ENCODE data around the gene CCDC141.

CCDC141 gene

DNA sequence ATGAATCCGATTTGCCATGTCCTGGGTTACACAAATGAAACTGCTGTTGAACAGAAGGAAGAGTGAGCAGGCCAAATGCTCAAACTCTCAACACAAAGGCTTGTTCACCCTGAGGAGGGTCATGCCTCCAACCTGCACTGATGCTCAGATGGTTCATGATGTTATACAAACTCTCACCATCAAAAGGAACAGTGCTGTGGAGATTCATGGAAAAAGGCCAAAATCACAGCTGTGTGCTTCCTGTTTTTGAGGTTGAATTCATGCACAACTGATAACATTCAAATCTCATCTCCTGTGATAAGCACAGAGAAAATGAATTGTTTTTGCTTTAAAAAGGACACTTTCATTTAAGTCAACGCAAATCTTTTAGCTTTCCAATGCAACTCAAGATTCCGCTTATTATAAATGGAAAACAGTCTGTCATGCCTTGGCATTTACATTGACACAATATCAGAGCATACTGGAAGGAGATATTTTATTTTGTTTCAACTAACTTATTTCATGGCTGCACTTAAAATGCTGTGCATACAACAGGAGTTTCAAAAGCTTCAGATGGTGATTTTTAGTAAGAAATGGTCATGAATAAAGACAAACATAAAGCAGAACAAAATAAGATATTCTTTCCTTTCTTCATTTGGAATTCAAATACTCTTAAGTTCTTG, 220.5 kb downstream of the CCDC141 start:
- no peak for DNase-seq (ENCODE audit: low read depth in 3 of 3)

GRCh38 chr2:178828486-178828881, 221.5 kb downstream of the CCDC141 start:
- no peak for DNase-seq (ENCODE audit: low read depth in 3 of 3)

- DNase-seq (ENCODE audit: low read depth in 3 of 3) = no peak
Measured at GRCh38 chr2:178827739-178828485, 222.0 kb downstream of the CCDC141 start.

DNA sequence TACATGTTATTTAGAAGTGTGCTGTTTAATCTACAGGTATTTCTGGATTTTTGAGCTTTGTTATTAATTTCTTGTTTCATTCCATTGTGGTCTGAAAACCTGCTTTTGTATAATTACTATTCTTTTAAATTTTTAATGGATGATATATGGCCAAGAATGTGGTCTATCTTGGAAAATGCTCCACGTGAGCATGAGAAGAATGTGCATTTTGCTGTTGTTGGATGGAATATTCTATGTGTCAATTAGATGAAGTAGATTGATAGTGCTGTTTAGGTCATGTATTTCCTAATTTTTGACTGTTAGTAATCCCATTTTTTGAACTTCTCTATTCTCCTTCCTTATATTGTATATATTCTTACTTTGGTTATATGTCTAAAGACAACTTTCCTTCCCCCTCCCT, 222.8 kb downstream of the CCDC141 start:
- no peak for DNase-seq (ENCODE audit: low read depth in 3 of 3)

GRCh38 chr2:178825183-178825582, 224.8 kb downstream of the CCDC141 start:
- DNase-seq (ENCODE audit: low read depth in 3 of 3) = no peak

DNA sequence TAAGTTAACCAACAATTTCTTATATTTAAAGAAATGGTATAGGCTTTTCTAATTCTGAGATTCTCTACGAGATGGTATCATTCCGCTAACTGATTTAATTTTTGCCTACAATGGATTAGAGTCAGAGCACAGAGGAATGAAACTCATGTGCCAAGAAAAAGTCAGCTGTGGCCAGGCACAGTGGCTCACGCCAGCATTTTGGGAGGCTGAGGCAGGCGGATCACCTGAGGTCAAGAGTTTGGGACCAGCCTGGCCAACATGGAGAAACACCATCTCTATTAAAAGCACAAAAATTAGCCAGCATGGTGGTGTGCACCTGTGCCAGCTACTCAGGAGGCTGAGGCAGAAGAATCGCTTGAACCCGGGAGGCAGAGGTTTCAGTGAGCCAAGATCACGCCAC, 225.8 kb downstream of the CCDC141 start:
- DNase-seq (ENCODE audit: low read depth in 3 of 3) = no peak

DNA sequence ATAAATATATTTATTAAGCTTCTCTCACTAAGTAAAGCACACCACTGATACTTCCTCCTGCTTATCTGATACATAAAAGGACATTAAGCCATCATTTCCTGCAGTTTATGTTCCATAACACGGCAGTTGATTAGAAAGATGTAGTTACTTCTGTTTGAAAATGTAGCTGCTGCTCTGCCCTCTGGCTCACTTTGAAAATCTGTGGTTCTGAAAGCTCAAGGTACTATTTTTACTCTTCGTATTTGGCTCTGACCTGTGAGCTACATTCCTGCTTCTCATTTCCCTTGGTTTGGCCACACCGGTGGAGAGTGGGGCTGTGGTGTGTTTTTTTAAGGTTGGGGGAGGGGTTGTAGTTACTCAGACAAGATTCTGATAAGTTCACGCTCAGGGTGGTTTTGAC, 229.9 kb downstream of the CCDC141 start:
- no peak for DNase-seq (ENCODE audit: low read depth in 3 of 3)

DNA sequence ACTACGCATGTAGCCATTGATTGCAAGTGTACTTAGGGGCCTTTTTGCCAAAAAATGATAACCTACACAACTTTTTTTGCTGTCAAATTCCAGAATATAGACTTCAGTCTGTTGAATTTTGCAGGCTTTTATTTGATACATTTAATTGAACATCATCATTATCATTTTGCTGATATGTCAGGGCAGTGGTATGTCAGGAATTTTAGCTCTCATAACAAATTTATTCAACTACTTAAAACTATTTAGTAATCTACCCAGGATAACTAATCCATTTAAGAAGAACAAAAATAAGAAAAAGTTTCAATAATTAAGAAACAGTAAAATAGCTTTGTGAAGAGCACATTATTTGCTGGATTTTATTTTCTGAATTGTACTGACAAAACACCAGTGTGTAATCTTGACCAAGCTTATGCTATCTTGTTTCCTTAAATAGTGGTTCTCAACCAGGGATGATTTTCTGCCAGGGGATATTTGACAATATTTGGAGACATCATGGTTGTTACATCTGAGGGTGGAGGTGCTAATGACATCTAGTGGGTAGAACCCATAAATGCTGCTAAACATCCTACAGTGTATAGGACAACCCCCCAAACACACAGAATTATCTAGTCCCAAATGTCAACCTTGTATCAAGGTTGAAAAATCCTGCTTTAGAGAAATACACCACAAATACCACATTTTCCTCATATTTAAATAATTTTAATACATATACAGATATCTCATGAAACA, 230.6 kb downstream of the CCDC141 start:
- no peak for DNase-seq (ENCODE audit: low read depth in 3 of 3)

DNA sequence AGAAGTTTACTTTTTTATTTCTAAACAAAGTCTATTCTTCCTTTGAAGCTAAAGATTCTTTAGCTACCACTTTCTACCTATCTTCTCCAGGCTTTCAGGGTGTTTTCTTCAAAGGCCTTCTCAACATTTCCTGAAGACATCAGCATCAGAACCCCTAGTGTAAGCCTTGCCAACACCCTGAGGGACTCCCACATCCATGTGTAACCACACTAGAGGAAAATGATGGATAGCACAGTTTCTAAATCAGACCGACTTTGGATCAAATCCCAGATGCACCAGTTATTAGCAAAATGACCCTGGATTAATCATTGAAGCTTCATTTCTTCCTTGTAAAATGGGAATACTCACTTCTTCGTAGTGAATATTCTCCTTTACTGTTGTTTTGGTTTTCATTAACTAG, 238.0 kb downstream of the CCDC141 start:
- DNase-seq (ENCODE audit: low read depth in 3 of 3) = no peak

GRCh38 chr2:178811045-178811444, 238.9 kb downstream of the CCDC141 start:
- no peak for DNase-seq (ENCODE audit: low read depth in 3 of 3)

- no peak for DNase-seq (ENCODE audit: low read depth in 3 of 3)
Measured at GRCh38 chr2:178810422-178810821, 239.5 kb downstream of the CCDC141 start.

GRCh38 chr2:178807227-178808008, 242.5 kb downstream of the CCDC141 start, which contains the start of gene TTN:
Gene TTN, minus strand, starts transcription at chr2:178807423. Its CDS starts 2,781 bp downstream, at chr2:178804642.
- DNase-seq (ENCODE audit: low read depth in 3 of 3) = no peak

DNA sequence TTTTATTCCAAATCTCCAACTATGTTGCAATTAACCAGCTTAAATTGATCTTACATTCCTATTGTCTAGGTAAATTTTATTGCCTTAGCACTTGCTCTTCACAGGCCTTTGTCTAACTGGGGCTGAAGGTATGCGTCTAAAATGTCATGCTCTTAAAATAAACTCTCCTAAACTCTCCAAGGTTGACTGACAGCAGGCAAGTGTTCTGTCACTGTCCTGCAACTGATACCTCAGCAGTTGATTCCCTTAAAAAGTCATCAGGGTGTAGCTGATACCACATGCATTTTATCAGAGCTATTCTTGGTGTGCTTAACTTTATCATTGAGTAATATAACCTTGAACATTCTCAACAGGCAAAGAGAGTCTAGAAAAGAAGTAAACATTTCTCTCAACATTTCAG, 243.4 kb downstream of the CCDC141 start:
- no peak for DNase-seq (ENCODE audit: low read depth in 3 of 3)

GRCh38 chr2:178805457-178805856, 244.5 kb downstream of the CCDC141 start:
- DNase-seq (ENCODE audit: low read depth in 3 of 3) = no peak

GRCh38 chr2:178804791-178805190, 245.1 kb downstream of the CCDC141 start:
- no peak for DNase-seq (ENCODE audit: low read depth in 3 of 3)

GRCh38 chr2:178800510-178800909, 249.4 kb downstream of the CCDC141 start:
- DNase-seq (ENCODE audit: low read depth in 3 of 3) = no peak

GRCh38 chr2:178799305-178799704, 250.6 kb downstream of the CCDC141 start:
- no peak for DNase-seq (ENCODE audit: low read depth in 3 of 3)

DNA sequence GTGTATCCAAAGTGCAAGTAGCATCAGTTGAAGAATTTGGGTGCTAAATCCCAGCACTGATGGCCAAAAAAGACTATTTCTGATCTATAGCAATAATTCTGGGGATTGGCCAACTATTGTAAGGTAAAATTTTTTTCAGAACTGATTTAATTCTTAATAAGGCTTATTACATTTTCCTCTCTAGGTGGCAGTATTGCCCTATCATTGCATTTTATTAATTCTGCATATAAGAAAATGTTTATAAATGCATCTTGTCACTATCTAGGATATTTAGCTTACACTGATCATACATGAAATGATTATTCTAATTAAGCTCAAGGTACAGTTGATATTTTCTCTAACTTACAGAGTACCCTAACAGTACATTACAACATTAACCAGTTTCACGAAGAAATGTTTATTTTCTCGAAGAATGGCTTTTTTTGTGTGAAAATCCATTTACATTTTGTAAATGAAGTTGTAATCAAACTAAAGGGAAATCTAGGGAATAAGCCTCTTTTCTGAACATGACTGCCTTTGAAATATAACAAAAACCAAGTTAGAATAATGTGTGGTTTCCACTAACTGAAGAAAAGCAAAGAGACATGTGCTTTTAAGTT, 253.8 kb downstream of the CCDC141 start:
- no peak for DNase-seq (ENCODE audit: low read depth in 3 of 3)

DNA sequence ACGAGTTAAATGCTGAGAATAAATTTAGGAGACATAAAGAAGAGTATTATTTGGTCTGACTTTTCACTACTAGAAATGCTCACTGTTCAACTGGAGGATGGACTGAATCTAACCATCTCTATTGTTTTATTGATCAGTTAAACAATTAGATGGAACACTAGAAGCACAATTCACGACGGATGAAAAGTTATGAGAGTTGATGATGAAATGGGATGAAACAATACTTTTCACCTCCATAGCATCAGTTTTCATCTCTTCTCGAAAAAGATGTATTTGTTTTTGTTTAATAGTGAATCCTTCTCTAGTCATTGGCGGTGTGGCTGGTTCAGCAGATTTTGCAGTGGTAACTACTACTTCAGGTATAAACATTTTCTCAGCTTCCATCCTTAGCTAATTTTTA, 262.0 kb downstream of the CCDC141 start:
- DNase-seq (ENCODE audit: low read depth in 3 of 3) = no peak

- DNase-seq (ENCODE audit: low read depth in 3 of 3) = no peak
Measured at GRCh38 chr2:178787155-178787554, 262.8 kb downstream of the CCDC141 start.

DNA sequence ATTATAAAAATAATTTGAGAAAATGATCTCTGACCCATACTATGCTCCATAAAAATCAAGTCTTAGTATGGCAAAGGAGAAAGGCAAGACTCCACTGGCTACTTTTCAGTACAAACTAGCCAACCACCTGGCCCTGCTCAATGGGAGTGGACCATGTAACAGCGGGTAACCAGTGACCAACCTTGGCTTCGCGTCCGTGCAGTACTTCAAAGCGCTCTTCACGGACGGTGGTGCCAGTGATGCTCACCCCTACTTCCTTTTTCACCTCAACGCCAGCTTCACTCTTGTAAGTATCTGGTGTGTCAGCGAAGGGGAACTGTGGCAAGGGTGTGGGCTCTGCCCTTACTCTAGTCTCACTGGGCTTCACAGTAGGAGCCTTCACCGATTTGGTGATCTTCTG, 266.0 kb downstream of the CCDC141 start:
- no peak for DNase-seq (ENCODE audit: low read depth in 3 of 3)

DNA sequence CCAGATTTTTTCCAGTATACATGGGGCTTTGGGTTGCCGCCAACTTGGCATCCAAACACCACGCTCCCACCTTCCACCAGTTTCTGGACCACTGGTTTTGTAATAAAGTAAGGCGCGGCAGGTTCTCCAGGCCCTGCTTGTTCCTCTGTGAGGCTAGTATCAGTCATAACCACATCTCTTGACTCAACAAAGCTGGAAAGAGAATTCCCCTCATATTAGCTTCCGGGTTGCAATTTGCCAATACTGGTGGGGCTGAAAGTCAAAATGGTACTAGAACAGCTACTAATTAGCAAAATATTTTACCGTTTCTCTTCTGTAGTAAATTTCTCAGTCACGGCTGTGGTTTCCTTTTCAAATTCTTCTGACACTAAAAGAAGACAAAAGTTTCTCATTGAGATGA, 267.7 kb downstream of the CCDC141 start:
- DNase-seq (ENCODE audit: low read depth in 3 of 3) = no peak
